Thyroid gland (tissue), 4 donors: Measurements from ENCODE around the gene ZNF835. TPM values are rescaled to one million over a fixed set of nuclear protein-coding genes. Genes with fewer than 3 reads are reported as not detected.

Experiments
- DNase-seq, 2 donors: peaks; one replicate each; pipeline ENCODE4 v3.0.0-alpha.2; 2019
- H3K27ac ChIP-seq, 3 donors: fragments of 200-600 bp; sonication (generic); 1 replicate in 2 of 3; 2 replicates in 1 of 3; pipeline ENCODE4 v1.5.1; 2016 to 2019; ENCODE audit warnings: mild to moderate bottlenecking in 1 of 3, moderate library complexity in 1 of 3
- H3K27me3 ChIP-seq: fragments of 200-600 bp; sonication (generic); one replicate; pipeline ENCODE4 v1.5.1; 2019
- H3K36me3 ChIP-seq, 2 donors: fragments of 200-600 bp; sonication (generic); one replicate each; pipeline ENCODE4 v1.5.1; 2016 to 2019
- H3K4me1 ChIP-seq, 2 donors: fragments of 200-600 bp; sonication (generic); one replicate each; pipeline ENCODE4 v1.5.1; 2017 to 2019
- H3K4me3 ChIP-seq, 3 donors: fragments of 200-600 bp; sonication (generic); replicated peaks in 1 of 3; 1 replicate in 2 of 3; 2 replicates in 1 of 3; pipeline ENCODE4 v1.5.1; 2016; ENCODE audit warnings: mild to moderate bottlenecking in 1 of 3
- H3K9me3 ChIP-seq: fragments of 200-600 bp; sonication (generic); one replicate; pipeline ENCODE4 v1.5.1; 2017
- POLR2A ChIP-seq, 2 donors: fragments of 450-650 bp; IDR thresholded peaks; one replicate each; pipeline ENCODE4 v1.6.1; 2017; ENCODE audit warnings: antibody characterized with exemption in 2 of 2, mild to moderate bottlenecking in 2 of 2, moderate library complexity in 1 of 2
- WGBS, 2 donors: methylation state at CpG; one replicate each; pipeline ENCODE4 v1.1.5; 2017; 5-methylcytosine and 5-hydroxymethylcytosine counted together
- intact Hi-C: fragments of 100-400 bp; cut with DNase I; formaldehyde crosslinking; loops from one replicate; pipeline ENCODE4 v1.15.1; 2023
- total RNA-seq, 4 donors: library from RNA; depleted of rRNA; stranded (reverse); fragments of >200 nt; gene quantifications; one replicate each; pipeline ENCODE4 v1.2.3, GENCODE V29; 2016
- TF ChIP-seq, protein P1 (sequence below), 6 experiments: fragments of 200-600 bp in 3 of 6; fragments of 450-650 bp in 3 of 6; sonication (generic) in 3 of 6; IDR thresholded peaks; one replicate each; pipeline ENCODE4 v1.5.1; 2016 to 2019; ENCODE audit warnings: antibody characterized with exemption in 6 of 6, mild to moderate bottlenecking in 2 of 6, inconsistent platforms in 1 of 6, moderate library complexity in 1 of 6

The ZNF835 gene
- total RNA-seq, 4 donors from 2014 or later: 6.8 to 12.3 (median 8.7) TPM

DNA sequence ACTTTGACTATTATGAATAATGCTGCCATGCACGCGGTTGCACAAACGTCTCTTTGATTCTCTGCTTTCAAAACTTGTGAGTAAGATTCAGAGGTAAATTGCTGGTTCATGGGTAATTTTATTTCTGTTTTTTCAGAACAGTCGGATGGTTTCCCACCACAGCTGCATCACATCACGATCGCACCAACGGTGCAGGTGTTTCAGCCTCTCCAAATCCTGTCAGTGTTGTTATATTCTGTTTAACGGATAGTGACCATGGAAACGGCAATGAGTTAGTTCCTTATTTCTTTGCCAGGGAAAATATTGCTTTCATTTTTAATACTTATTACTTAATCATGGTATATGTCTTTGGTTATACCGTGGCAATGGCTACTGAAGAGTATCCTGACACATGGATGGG lies 19.1 kb upstream of the ZNF835 start:
- Histone ChIP-seq H3K27ac (no peak overlapping the region), H3K27me3 (no peaks in the 10 kb centered on the region), H3K4me1 (no peaks in the 10 kb centered on the region), H3K9me3 (no peaks in the 10 kb centered on the region), H3K36me3 (no peaks in the 10 kb centered on the region), H3K4me3 (no peak overlapping the region)
- intact Hi-C loops: no loop called here
- no peak for DNase-seq
- 77 to 89% methylated on average over 10 of the region's 10 CpGs for WGBS, 2 donors
- TF ChIP-seq POLR2A (IDR thresholded peaks at IDR 0.05): no peak
- TF ChIP-seq, protein P1, sequence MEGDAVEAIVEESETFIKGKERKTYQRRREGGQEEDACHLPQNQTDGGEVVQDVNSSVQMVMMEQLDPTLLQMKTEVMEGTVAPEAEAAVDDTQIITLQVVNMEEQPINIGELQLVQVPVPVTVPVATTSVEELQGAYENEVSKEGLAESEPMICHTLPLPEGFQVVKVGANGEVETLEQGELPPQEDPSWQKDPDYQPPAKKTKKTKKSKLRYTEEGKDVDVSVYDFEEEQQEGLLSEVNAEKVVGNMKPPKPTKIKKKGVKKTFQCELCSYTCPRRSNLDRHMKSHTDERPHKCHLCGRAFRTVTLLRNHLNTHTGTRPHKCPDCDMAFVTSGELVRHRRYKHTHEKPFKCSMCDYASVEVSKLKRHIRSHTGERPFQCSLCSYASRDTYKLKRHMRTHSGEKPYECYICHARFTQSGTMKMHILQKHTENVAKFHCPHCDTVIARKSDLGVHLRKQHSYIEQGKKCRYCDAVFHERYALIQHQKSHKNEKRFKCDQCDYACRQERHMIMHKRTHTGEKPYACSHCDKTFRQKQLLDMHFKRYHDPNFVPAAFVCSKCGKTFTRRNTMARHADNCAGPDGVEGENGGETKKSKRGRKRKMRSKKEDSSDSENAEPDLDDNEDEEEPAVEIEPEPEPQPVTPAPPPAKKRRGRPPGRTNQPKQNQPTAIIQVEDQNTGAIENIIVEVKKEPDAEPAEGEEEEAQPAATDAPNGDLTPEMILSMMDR (IDR thresholded peaks at IDR 0.05): no peak

DNA sequence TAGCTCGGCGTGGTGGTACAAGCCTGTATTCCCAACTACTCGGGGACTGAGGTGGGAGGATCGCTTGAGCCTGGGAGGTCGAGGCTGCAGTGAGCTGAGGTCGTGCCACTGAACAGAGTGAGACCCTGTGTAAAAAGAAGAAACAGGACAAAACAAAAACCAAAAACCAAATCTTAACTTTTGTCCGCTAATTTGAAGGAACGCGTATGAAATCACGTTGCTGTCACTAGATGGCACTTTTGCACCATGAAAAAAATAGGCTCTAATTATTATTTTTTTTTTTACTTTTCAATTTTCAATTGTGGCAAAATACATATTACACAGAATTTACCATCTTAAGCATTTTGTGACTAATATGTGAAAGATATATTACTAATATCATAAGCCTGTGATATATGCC lies 17.6 kb upstream of the ZNF835 start:
- no peaks in the 10 kb centered on the region for H3K4me1 ChIP-seq
- WGBS, 2 donors: 72 to 74% methylated on average over 10 of the region's 10 CpGs
- intact Hi-C loops: no loop called here

GRCh38 chr19:56687031-56687430 lies 15.5 kb upstream of the ZNF835 start:
- TF ChIP-seq POLR2A (IDR thresholded peaks at IDR 0.05): no peak
- TF ChIP-seq, protein P1 (IDR thresholded peaks at IDR 0.05): no peak
- H3K27me3 ChIP-seq: no peaks in the 10 kb centered on the region
- WGBS, 2 donors: 70 to 82% methylated on average over 7 to 8 of the region's 8 CpGs
- H3K4me1 ChIP-seq: no peaks in the 10 kb centered on the region
- H3K36me3 ChIP-seq: no peaks in the 10 kb centered on the region
- H3K4me3 ChIP-seq: no peak overlapping the region
- intact Hi-C loops: no loop called here
- no peak overlapping the region for H3K27ac ChIP-seq
- DNase-seq: no peak
- no peaks in the 10 kb centered on the region for H3K9me3 ChIP-seq

More for the DNA sequence above, 17.6 kb upstream of the ZNF835 start:
- Histone ChIP-seq H3K27ac (no peak overlapping the region), H3K4me3 (no peak overlapping the region), H3K27me3 (no peaks in the 10 kb centered on the region), H3K9me3 (no peaks in the 10 kb centered on the region), H3K36me3 (no peaks in the 10 kb centered on the region)
- TF ChIP-seq, protein P1 (IDR thresholded peaks at IDR 0.05): no peak
- TF ChIP-seq POLR2A (IDR thresholded peaks at IDR 0.05): no peak
- no peak for DNase-seq

DNA sequence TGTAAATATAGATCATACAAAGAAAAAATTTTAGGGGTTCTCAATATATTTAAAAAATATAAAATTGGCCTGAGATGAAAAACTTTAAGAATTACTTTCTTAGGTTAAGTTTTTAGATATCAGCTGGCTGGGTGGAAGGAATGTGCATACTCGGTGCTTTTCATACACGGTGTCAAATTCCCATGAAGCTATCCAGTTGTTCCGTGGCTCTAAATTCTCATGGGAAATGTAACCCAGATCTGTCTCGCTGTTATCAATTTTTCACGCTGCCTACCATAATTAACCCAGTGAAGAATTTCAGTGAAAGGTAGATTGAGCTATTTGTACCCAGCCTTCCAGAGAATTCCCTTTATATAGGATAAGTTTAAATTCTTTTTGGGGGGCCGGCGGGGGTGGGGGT lies 11.6 kb upstream of the ZNF835 start:
- 45 to 48% methylated on average over 7 of the region's 7 CpGs for WGBS, 2 donors
- Histone ChIP-seq H3K36me3 (no peaks in the 10 kb centered on the region), H3K4me1 (no peaks in the 10 kb centered on the region), H3K27me3 (no peaks in the 10 kb centered on the region), H3K4me3 (no peak overlapping the region), H3K9me3 (no peaks in the 10 kb centered on the region), H3K27ac (no peak overlapping the region)
- TF ChIP-seq, protein P1 (IDR thresholded peaks at IDR 0.05): no peak
- TF ChIP-seq POLR2A (IDR thresholded peaks at IDR 0.05): no peak
- no peak for DNase-seq
- intact Hi-C loops: no loop called here

GRCh38 chr19:56681702-56682101 lies 10.1 kb upstream of the ZNF835 start:
- WGBS, 2 donors: 61 to 68% methylated on average over 8 of the region's 8 CpGs
- Histone ChIP-seq H3K9me3 (no peaks in the 10 kb centered on the region), H3K36me3 (no peaks in the 10 kb centered on the region), H3K4me3 (no peak overlapping the region), H3K27ac (no peak overlapping the region), H3K27me3 (no peaks in the 10 kb centered on the region), H3K4me1 (no peaks in the 10 kb centered on the region)
- intact Hi-C loops: no loop called here
- TF ChIP-seq POLR2A (IDR thresholded peaks at IDR 0.05): no peak
- TF ChIP-seq, protein P1 (IDR thresholded peaks at IDR 0.05): no peak
- no peak for DNase-seq
